HEK293 (cell line): ENCODE results near the gene PER1.

Experiments
- BCL11A ChIP-seq: fragments of 450-650 bp; formaldehyde crosslinking; IDR thresholded peaks from 2 replicates; pipeline ENCODE4 v1.5.1; 2016; ENCODE audit warnings: low read depth, missing biosample characterization, missing genetic modification characterization
- GLIS1 ChIP-seq: fragments of 450-650 bp; formaldehyde crosslinking; IDR thresholded peaks from 2 replicates; pipeline ENCODE4 v1.5.1; 2016; ENCODE audit warnings: missing biosample characterization, missing genetic modification characterization
- IKZF3 ChIP-seq: fragments of 450-650 bp; IDR thresholded peaks from 2 replicates; pipeline ENCODE4 v1.5.0; 2018; ENCODE audit warnings: missing biosample characterization, mild to moderate bottlenecking, missing genetic modification characterization, moderate library complexity
- PRDM4 ChIP-seq: fragments of 450-650 bp; formaldehyde crosslinking; IDR thresholded peaks from 2 replicates; pipeline ENCODE4 v1.5.1; 2017; ENCODE audit warnings: missing biosample characterization, missing genetic modification characterization
- PRDM6 ChIP-seq: fragments of 450-650 bp; formaldehyde crosslinking; IDR thresholded peaks from 2 replicates; pipeline ENCODE4 v1.5.1; 2017; ENCODE audit warnings: missing biosample characterization, missing genetic modification characterization
- RBAK ChIP-seq: fragments of 450-650 bp; formaldehyde crosslinking; IDR thresholded peaks from 2 replicates; pipeline ENCODE4 v1.5.1; 2016; ENCODE audit warnings: missing biosample characterization, missing genetic modification characterization
- YY2 ChIP-seq: fragments of 450-650 bp; formaldehyde crosslinking; IDR thresholded peaks from 2 replicates; pipeline ENCODE4 v1.5.1; 2016; ENCODE audit warnings: missing biosample characterization, missing genetic modification characterization
- ZBTB48 ChIP-seq: fragments of 450-650 bp; formaldehyde crosslinking; IDR thresholded peaks from 2 replicates; pipeline ENCODE4 v1.5.1; 2016; ENCODE audit warnings: missing biosample characterization, missing genetic modification characterization
- ZBTB6 ChIP-seq: fragments of 450-650 bp; formaldehyde crosslinking; IDR thresholded peaks from 2 replicates; pipeline ENCODE4 v1.5.1; 2017; ENCODE audit warnings: missing biosample characterization, missing genetic modification characterization
- ZBTB8A ChIP-seq: fragments of 450-650 bp; formaldehyde crosslinking; IDR thresholded peaks from 2 replicates; pipeline ENCODE4 v1.5.1; 2016; ENCODE audit warnings: missing biosample characterization, missing genetic modification characterization
- ZNF16 ChIP-seq: fragments of 450-650 bp; formaldehyde crosslinking; IDR thresholded peaks from 2 replicates; pipeline ENCODE4 v1.5.1; 2016; ENCODE audit warnings: low read depth, missing biosample characterization, missing genetic modification characterization
- ZNF18 ChIP-seq: fragments of 450-650 bp; formaldehyde crosslinking; IDR thresholded peaks from 2 replicates; pipeline ENCODE4 v1.5.1; 2016; ENCODE audit warnings: missing biosample characterization, missing genetic modification characterization
- ZNF184 ChIP-seq: fragments of 450-650 bp; IDR thresholded peaks from 2 replicates; pipeline ENCODE4 v1.5.1; 2018; ENCODE audit warnings: missing biosample characterization, mild to moderate bottlenecking, missing genetic modification characterization
- ZNF211 ChIP-seq: fragments of 450-650 bp; formaldehyde crosslinking; IDR thresholded peaks from 2 replicates; pipeline ENCODE4 v1.5.1; 2016; ENCODE audit warnings: low read depth, missing biosample characterization, missing genetic modification characterization
- ZNF24 ChIP-seq: fragments of 450-650 bp; formaldehyde crosslinking; IDR thresholded peaks from 2 replicates; pipeline ENCODE4 v1.5.1; 2016; ENCODE audit warnings: missing biosample characterization, missing genetic modification characterization
- ZNF248 ChIP-seq: fragments of 450-650 bp; formaldehyde crosslinking; IDR thresholded peaks from 2 replicates; pipeline ENCODE4 v1.5.1; 2017; ENCODE audit warnings: missing biosample characterization, missing genetic modification characterization
- ZNF26 ChIP-seq: fragments of 450-650 bp; formaldehyde crosslinking; IDR thresholded peaks from 2 replicates; pipeline ENCODE4 v1.5.1; 2016; ENCODE audit warnings: missing biosample characterization, missing genetic modification characterization
- ZNF366 ChIP-seq: fragments of 450-650 bp; formaldehyde crosslinking; conservative IDR thresholded peaks from 2 replicates; pipeline ENCODE4 v1.5.1; 2016; ENCODE audit warnings: missing biosample characterization, missing genetic modification characterization
- ZNF37A ChIP-seq: fragments of 450-650 bp; IDR thresholded peaks from 2 replicates; pipeline ENCODE4 v1.5.1; 2018; ENCODE audit warnings: missing biosample characterization, missing genetic modification characterization
- ZNF48 ChIP-seq: fragments of 450-650 bp; formaldehyde crosslinking; IDR thresholded peaks from 2 replicates; pipeline ENCODE4 v1.5.1; 2016; ENCODE audit warnings: missing biosample characterization, missing genetic modification characterization
- ZNF529 ChIP-seq: fragments of 450-650 bp; formaldehyde crosslinking; IDR thresholded peaks from 2 replicates; pipeline ENCODE4 v1.5.1; 2017; ENCODE audit warnings: missing genetic modification characterization, missing biosample characterization; ENCODE audit not compliant: insufficient replicate concordance
- ZNF544 ChIP-seq: fragments of 450-650 bp; formaldehyde crosslinking; IDR thresholded peaks from 2 replicates; pipeline ENCODE4 v1.5.0; 2017; ENCODE audit warnings: missing biosample characterization, missing genetic modification characterization
- ZNF561 ChIP-seq: fragments of 450-650 bp; IDR thresholded peaks from 2 replicates; pipeline ENCODE4 v1.5.1; 2018; ENCODE audit warnings: missing biosample characterization, missing genetic modification characterization, borderline replicate concordance
- ZNF571 ChIP-seq: fragments of 450-650 bp; formaldehyde crosslinking; IDR thresholded peaks from 2 replicates; pipeline ENCODE4 v1.5.0; 2017; ENCODE audit warnings: missing biosample characterization, missing genetic modification characterization
- ZNF660 ChIP-seq: fragments of 450-650 bp; IDR thresholded peaks from 2 replicates; pipeline ENCODE4 v1.5.1; 2018; ENCODE audit warnings: missing biosample characterization, mild to moderate bottlenecking, missing genetic modification characterization
- ZNF776 ChIP-seq: fragments of 450-650 bp; formaldehyde crosslinking; IDR thresholded peaks from 2 replicates; pipeline ENCODE4 v1.5.0; 2017; ENCODE audit warnings: missing biosample characterization, missing genetic modification characterization, borderline replicate concordance
- ZNF830 ChIP-seq: fragments of 450-650 bp; IDR thresholded peaks from 2 replicates; pipeline ENCODE4 v1.5.0; 2018; ENCODE audit warnings: missing biosample characterization, missing genetic modification characterization, low read depth, mild to moderate bottlenecking, moderate library complexity
- ZNF843 ChIP-seq: fragments of 450-650 bp; formaldehyde crosslinking; IDR thresholded peaks from 2 replicates; pipeline ENCODE4 v1.5.1; 2016; ENCODE audit warnings: missing biosample characterization, missing genetic modification characterization
- ZXDB ChIP-seq: fragments of 450-650 bp; formaldehyde crosslinking; IDR thresholded peaks from 2 replicates; pipeline ENCODE4 v1.5.1; 2016; ENCODE audit warnings: missing biosample characterization, missing genetic modification characterization

PER1 gene

GRCh38 chr17:8162997-8163977, 11.1 kb upstream of the PER1 start (continued):
- TF ChIP-seq ZNF830 (tag by site-specific recombination) (no peak), ZNF660 (tag by site-specific recombination) (no peak), ZNF248 (tag by site-specific recombination) (no peak), ZNF16 (tag by site-specific recombination) (no peak), PRDM6 (tag by site-specific recombination) (no peak), ZNF18 (no peak), ZNF544 (tag by site-specific recombination) (no peak), ZBTB6 (no peak), ZNF37A (tag by site-specific recombination) (no peak), ZBTB48 (tag by site-specific recombination) (peak; percentile 51; the same call in 1 of the 2 replicates), ZXDB (tag by site-specific recombination) (no peak), GLIS1 (peak; percentile 17; the same call in 1 of the 2 replicates), ZNF561 (no peak), ZNF184 (tag by site-specific recombination) (no peak), BCL11A (tag by site-specific recombination) (no peak), ZNF26 (tag by site-specific recombination) (no peak), ZNF843 (no peak), ZNF48 (no peak), ZNF776 (tag by site-specific recombination) (no peak), ZNF529 (tag by site-specific recombination) (no peak), ZNF571 (tag by site-specific recombination) (no peak), RBAK (tag by site-specific recombination) (no peak), ZNF211 (tag by site-specific recombination) (no peak), PRDM4 (tag by site-specific recombination) (no peak), IKZF3 (tag by site-specific recombination) (no peak), ZNF24 (tag by site-specific recombination) (no peak), YY2 (tag by site-specific recombination) (no peak), ZNF366 (no peak), ZBTB8A (tag by site-specific recombination) (peak; percentile 24; the same call in 1 of the 2 replicates)
